ENCODE data around the gene PRTN3. TPM values are rescaled to one million over a fixed set of nuclear protein-coding genes. Genes with fewer than 3 reads are reported as not detected.

The PRTN3 gene
- total RNA-seq, 1 experiment from 2014 or later, result not detected

- no TSS peak for BruUV-seq (replicated peaks)
- CTCF ChIA-PET, result interaction anchor here (0.6 kb wide), 1 partner anchor 404 kb away, joined by 3 read pairs; no protein-coding TSS in a partner anchor
- intact Hi-C loops (cut with micrococcal nuclease), result no loop called here
- peak; percentile 57 for DNase-seq (ENCODE audit: unreplicated experiment)
- Mint-ChIP-seq H3K4me3 (ENCODE audit: unreplicated experiment) (no peak overlapping the region), H3K27ac (ENCODE audit: low read depth, unreplicated experiment) (no peak overlapping the region), H3K4me1 (ENCODE audit: insufficient read depth, unreplicated experiment) (peaks cover 5% of the 10 kb centered on the region), H3K36me3 (ENCODE audit: insufficient read depth, unreplicated experiment) (peaks cover 8% of the 10 kb centered on the region), H3K9me3 (ENCODE audit: unreplicated experiment) (no peaks in the 10 kb centered on the region), H3K27me3 (ENCODE audit: insufficient read depth, unreplicated experiment) (no peaks in the 10 kb centered on the region)
- TF ChIP-seq CTCF (IDR thresholded peaks at IDR 0.05; ENCODE audit: unreplicated experiment), result no peak
- POLR2A ChIA-PET, result interaction anchor here (0.7 to 1.1 kb wide), 4 partner anchors 13 to 46 kb away, joined by 3 read pairs; no protein-coding TSS in a partner anchor
Observed at GRCh38 chr19:862581-863314, 21.9 kb downstream of the PRTN3 start.

- no peaks in the 10 kb centered on the region for H3K9me3 Mint-ChIP-seq (ENCODE audit: unreplicated experiment)
- ChIA-PET CTCF (interaction anchor here (0.6 to 0.8 kb wide), 2 partner anchors 60 to 403 kb away, joined by 3 to 5 read pairs; no protein-coding TSS in a partner anchor), POLR2A (interaction anchor here (0.6 to 1.1 kb wide), 5 partner anchors 13 to 65 kb away, joined by 3 read pairs; no protein-coding TSS in a partner anchor)
- no TSS peak for BruUV-seq (replicated peaks)
- intact Hi-C loops (cut with micrococcal nuclease), result no loop called here
- peaks cover 5% of the 10 kb centered on the region for H3K4me1 Mint-ChIP-seq (ENCODE audit: insufficient read depth, unreplicated experiment)
- no peak for DNase-seq (ENCODE audit: unreplicated experiment)
- H3K36me3 Mint-ChIP-seq (ENCODE audit: insufficient read depth, unreplicated experiment), result peaks cover 12% of the 10 kb centered on the region
- H3K27me3 Mint-ChIP-seq (ENCODE audit: insufficient read depth, unreplicated experiment), result no peaks in the 10 kb centered on the region
- no peak overlapping the region for H3K4me3 Mint-ChIP-seq (ENCODE audit: unreplicated experiment)
- TF ChIP-seq CTCF (IDR thresholded peaks at IDR 0.05; ENCODE audit: unreplicated experiment), result no peak
- H3K27ac Mint-ChIP-seq (ENCODE audit: low read depth, unreplicated experiment), result no peak overlapping the region
Observed at GRCh38 chr19:863315-863620, 22.5 kb downstream of the PRTN3 start.

GRCh38 chr19:866769-867300 is 26.0 kb downstream of the PRTN3 start:
- Mint-ChIP-seq H3K36me3 (ENCODE audit: insufficient read depth, unreplicated experiment) (peaks cover 26% of the 10 kb centered on the region), H3K27ac (ENCODE audit: low read depth, unreplicated experiment) (no peak overlapping the region)

More at GRCh38 chr19:866769-867300, 26.0 kb downstream of the PRTN3 start:
- DNase-seq (ENCODE audit: unreplicated experiment), result no peak
- BruUV-seq (replicated peaks), result no TSS peak
- POLR2A ChIA-PET, result no interaction called here
- H3K27me3 Mint-ChIP-seq (ENCODE audit: insufficient read depth, unreplicated experiment), result no peaks in the 10 kb centered on the region
- TF ChIP-seq CTCF (IDR thresholded peaks at IDR 0.05; ENCODE audit: unreplicated experiment), result no peak
- intact Hi-C loops (cut with micrococcal nuclease), result no loop called here
- CTCF ChIA-PET, result no interaction called here
- H3K4me1 Mint-ChIP-seq (ENCODE audit: insufficient read depth, unreplicated experiment), result peaks cover 20% of the 10 kb centered on the region
- no peak overlapping the region for H3K4me3 Mint-ChIP-seq (ENCODE audit: unreplicated experiment)
- H3K9me3 Mint-ChIP-seq (ENCODE audit: unreplicated experiment), result no peaks in the 10 kb centered on the region
